Brain microvascular endothelial cell (primary cell): ENCODE measurements around the gene SLC6A19.

Source experiments
- DNase-seq: peaks from one replicate; pipeline ENCODE4 v3.0.0-alpha.2; 2020
- H3K27ac ChIP-seq: fragments of 250-450 bp; sonication (Bioruptor Pico); 2 replicates; pipeline ENCODE4 v1.5.1; 2020; ENCODE audit warnings: mild to moderate bottlenecking, moderate library complexity
- H3K27me3 ChIP-seq: fragments of 250-450 bp; sonication (Bioruptor Pico); replicated peaks from 2 replicates; pipeline ENCODE4 v1.5.1; 2020; ENCODE audit warnings: mild to moderate bottlenecking
- H3K36me3 ChIP-seq: fragments of 250-450 bp; sonication (Bioruptor Pico); replicated peaks from 2 replicates; pipeline ENCODE4 v1.5.1; 2020; ENCODE audit warnings: mild to moderate bottlenecking
- H3K4me3 ChIP-seq: 2 replicates; pipeline ENCODE4 v1.5.1; 2011; ENCODE audit warnings: low read depth, mild to moderate bottlenecking, control low read depth, low read length, moderate library complexity
- CTCF ChIP-seq: IDR thresholded peaks from 2 replicates; pipeline ENCODE4 v1.5.1; 2011; ENCODE audit warnings: low read depth, mild to moderate bottlenecking, moderate library complexity, low read length, control low read depth, inconsistent platforms; ENCODE audit errors: missing control alignments
- in situ Hi-C: cut with HindIII; loops from 2 replicates; pipeline ENCODE4 v1.10.0; 2017; ENCODE audit warnings: low sequenced_read_pairs, low pct_ligation_motif_present

Gene SLC6A19

GRCh38 chr5:1172007-1172581 is 29.3 kb upstream of the SLC6A19 start:
- H3K27me3 ChIP-seq, result no peaks in the 10 kb centered on the region
- no peaks in the 10 kb centered on the region for H3K36me3 ChIP-seq
- in situ Hi-C loops, result loop anchor here (25.0 kb wide), 1 partner anchor 235 kb away; no protein-coding TSS in a partner anchor
- TF ChIP-seq CTCF, result no peak
- no peak overlapping the region for H3K4me3 ChIP-seq
- no peak overlapping the region for H3K27ac ChIP-seq
- DNase-seq, result no peak

GRCh38 chr5:1172670-1173404 is 28.6 kb upstream of the SLC6A19 start:
- H3K27me3 ChIP-seq, result no peaks in the 10 kb centered on the region
- no peak overlapping the region for H3K4me3 ChIP-seq
- H3K27ac ChIP-seq, result no peak overlapping the region
- no peaks in the 10 kb centered on the region for H3K36me3 ChIP-seq
- in situ Hi-C loops, result loop anchor here (25.0 kb wide), 1 partner anchor 236 kb away; no protein-coding TSS in a partner anchor
- no peak for DNase-seq
- TF ChIP-seq CTCF, result no peak

- no peaks in the 10 kb centered on the region for H3K27me3 ChIP-seq
- TF ChIP-seq CTCF, result no peak
- DNase-seq, result no peak
- no peaks in the 10 kb centered on the region for H3K36me3 ChIP-seq
- in situ Hi-C loops, result loop anchor here (25.0 kb wide), 1 partner anchor 236 kb away; no protein-coding TSS in a partner anchor
- no peak overlapping the region for H3K27ac ChIP-seq
- H3K4me3 ChIP-seq, result no peak overlapping the region
Measured at GRCh38 chr5:1173485-1174070, 27.8 kb upstream of the SLC6A19 start.

GRCh38 chr5:1174122-1174936 is 27.1 kb upstream of the SLC6A19 start:
- Histone ChIP-seq H3K4me3 (no peak overlapping the region), H3K27me3 (no peaks in the 10 kb centered on the region), H3K27ac (no peak overlapping the region), H3K36me3 (no peaks in the 10 kb centered on the region)
- DNase-seq, result peak; percentile 66
- TF ChIP-seq CTCF, result peak; percentile 69
- in situ Hi-C loops, result loop anchor here (25.0 kb wide), 1 partner anchor 237 kb away; no protein-coding TSS in a partner anchor

- H3K4me3 ChIP-seq, result no peak overlapping the region
- H3K27ac ChIP-seq, result no peak overlapping the region
- no peak for DNase-seq
- no peaks in the 10 kb centered on the region for H3K36me3 ChIP-seq
- in situ Hi-C loops, result no loop called here
- H3K27me3 ChIP-seq, result no peaks in the 10 kb centered on the region
- TF ChIP-seq CTCF, result no peak
Measured at GRCh38 chr5:1175015-1175414, 26.4 kb upstream of the SLC6A19 start.
